Loucy (cell line): ENCODE results near the gene AIF1L.

ENCODE experiments used
- H2AFZ ChIP-seq: fragments of 200-600 bp; sonication (generic); 2 replicates; pipeline ENCODE4 v1.6.0; 2016; ENCODE audit warnings: antibody characterized with exemption, mild to moderate bottlenecking, low read length, moderate library complexity
- H3F3A ChIP-seq: fragments of 200-600 bp; 2 replicates; pipeline ENCODE4 v1.6.0; 2016; ENCODE audit warnings: antibody characterized with exemption, low read depth, mild to moderate bottlenecking
- H3K27me3 ChIP-seq: fragments of 200-600 bp; sonication (generic); 2 replicates; pipeline ENCODE4 v1.6.1; 2014; ENCODE audit warnings: low read length, mild to moderate bottlenecking; ENCODE audit not compliant: insufficient read depth, poor library complexity, severe bottlenecking
- H3K36me3 ChIP-seq: fragments of 200-600 bp; sonication (generic); 2 replicates; pipeline ENCODE4 v1.6.1; 2016; ENCODE audit warnings: low read length; ENCODE audit not compliant: insufficient read depth
- H3K4me1 ChIP-seq: fragments of 200-600 bp; sonication (generic); 2 replicates; pipeline ENCODE4 v1.5.1; 2014; ENCODE audit warnings: low read length, mild to moderate bottlenecking; ENCODE audit not compliant: insufficient read depth, poor library complexity, severe bottlenecking
- H3K4me2 ChIP-seq: fragments of 200-600 bp; sonication (generic); 2 replicates; pipeline ENCODE4 v1.6.0; 2014; ENCODE audit warnings: antibody characterized with exemption, low read length, low read depth, mild to moderate bottlenecking; ENCODE audit not compliant: poor library complexity, severe bottlenecking
- H3K4me3 ChIP-seq: fragments of 200-600 bp; sonication (generic); 2 replicates; pipeline ENCODE4 v1.5.1; 2014; ENCODE audit warnings: low read length, mild to moderate bottlenecking, mixed read lengths; ENCODE audit not compliant: poor library complexity, severe bottlenecking
- H3K79me2 ChIP-seq: fragments of 200-600 bp; sonication (generic); 2 replicates; pipeline ENCODE4 v1.6.1; 2014; ENCODE audit warnings: low read length; ENCODE audit not compliant: insufficient read depth
- H3K9ac ChIP-seq: fragments of 200-600 bp; sonication (generic); 2 replicates; pipeline ENCODE4 v1.6.0; 2014; ENCODE audit warnings: mild to moderate bottlenecking, low read depth, low read length, moderate library complexity; ENCODE audit not compliant: poor library complexity, severe bottlenecking
- H3K9me2 ChIP-seq: fragments of 200-600 bp; sonication (generic); replicated peaks from 2 replicates; pipeline ENCODE4 v1.6.1; 2016; ENCODE audit warnings: low read depth, low read length, mixed read lengths
- H3K9me3 ChIP-seq: fragments of 200-600 bp; sonication (generic); 2 replicates; pipeline ENCODE4 v1.6.1; 2014; ENCODE audit warnings: mild to moderate bottlenecking, antibody characterized with exemption, low read length, low read depth; ENCODE audit not compliant: insufficient read depth
- H4K20me1 ChIP-seq: fragments of 200-600 bp; sonication (generic); 2 replicates; pipeline ENCODE4 v1.6.0; 2014; ENCODE audit warnings: antibody characterized with exemption, low read length, mild to moderate bottlenecking; ENCODE audit not compliant: insufficient read depth, poor library complexity, severe bottlenecking
- EZH2phosphoT487 ChIP-seq: fragments of 200-600 bp; IDR thresholded peaks from 2 replicates; pipeline ENCODE4 v1.6.1; 2018; ENCODE audit warnings: antibody characterized with exemption, mild to moderate bottlenecking, moderate library complexity, borderline replicate concordance
- TF ChIP-seq, protein P1 (sequence below): fragments of 200-600 bp; sonication (generic); conservative IDR thresholded peaks from 2 replicates; pipeline ENCODE4 v1.5.1; 2014; ENCODE audit warnings: mild to moderate bottlenecking, antibody characterized with exemption, low read length

AIF1L gene

GRCh38 chr9:131092030-131092429 lies 4.3 kb upstream of the AIF1L start:
- Histone ChIP-seq H3K27me3 (no peaks in the 10 kb centered on the region), H3K9ac (no peak overlapping the region)

GRCh38 chr9:131092548-131093440 lies 3.5 kb upstream of the AIF1L start:
- H3K4me2 ChIP-seq, result no peak overlapping the region
- H3K79me2 ChIP-seq, result no peaks in the 10 kb centered on the region
- H2AFZ ChIP-seq, result no peak overlapping the region
- no peak overlapping the region for H3K9ac ChIP-seq
- TF ChIP-seq, protein P1, sequence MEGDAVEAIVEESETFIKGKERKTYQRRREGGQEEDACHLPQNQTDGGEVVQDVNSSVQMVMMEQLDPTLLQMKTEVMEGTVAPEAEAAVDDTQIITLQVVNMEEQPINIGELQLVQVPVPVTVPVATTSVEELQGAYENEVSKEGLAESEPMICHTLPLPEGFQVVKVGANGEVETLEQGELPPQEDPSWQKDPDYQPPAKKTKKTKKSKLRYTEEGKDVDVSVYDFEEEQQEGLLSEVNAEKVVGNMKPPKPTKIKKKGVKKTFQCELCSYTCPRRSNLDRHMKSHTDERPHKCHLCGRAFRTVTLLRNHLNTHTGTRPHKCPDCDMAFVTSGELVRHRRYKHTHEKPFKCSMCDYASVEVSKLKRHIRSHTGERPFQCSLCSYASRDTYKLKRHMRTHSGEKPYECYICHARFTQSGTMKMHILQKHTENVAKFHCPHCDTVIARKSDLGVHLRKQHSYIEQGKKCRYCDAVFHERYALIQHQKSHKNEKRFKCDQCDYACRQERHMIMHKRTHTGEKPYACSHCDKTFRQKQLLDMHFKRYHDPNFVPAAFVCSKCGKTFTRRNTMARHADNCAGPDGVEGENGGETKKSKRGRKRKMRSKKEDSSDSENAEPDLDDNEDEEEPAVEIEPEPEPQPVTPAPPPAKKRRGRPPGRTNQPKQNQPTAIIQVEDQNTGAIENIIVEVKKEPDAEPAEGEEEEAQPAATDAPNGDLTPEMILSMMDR, result no peak
- TF ChIP-seq EZH2phosphoT487, result no peak
- no peaks in the 10 kb centered on the region for H3K36me3 ChIP-seq
- no peaks in the 10 kb centered on the region for H4K20me1 ChIP-seq
- no peaks in the 10 kb centered on the region for H3K27me3 ChIP-seq
- H3F3A ChIP-seq, result no peaks in the 10 kb centered on the region
- no peaks in the 10 kb centered on the region for H3K4me1 ChIP-seq
- H3K9me3 ChIP-seq, result no peaks in the 10 kb centered on the region
- H3K4me3 ChIP-seq, result no peak overlapping the region
- H3K9me2 ChIP-seq, result no peaks in the 10 kb centered on the region

More at GRCh38 chr9:131092030-131092429, 4.3 kb upstream of the AIF1L start:
- no peak overlapping the region for H3K4me3 ChIP-seq
- no peaks in the 10 kb centered on the region for H3K9me3 ChIP-seq
- H3F3A ChIP-seq, result no peaks in the 10 kb centered on the region
- H3K79me2 ChIP-seq, result no peaks in the 10 kb centered on the region
- H3K36me3 ChIP-seq, result no peaks in the 10 kb centered on the region
- H3K4me1 ChIP-seq, result no peaks in the 10 kb centered on the region
- no peaks in the 10 kb centered on the region for H3K9me2 ChIP-seq
- H2AFZ ChIP-seq, result no peak overlapping the region
- H4K20me1 ChIP-seq, result no peaks in the 10 kb centered on the region
- no peak overlapping the region for H3K4me2 ChIP-seq
- TF ChIP-seq, protein P1, result no peak
- TF ChIP-seq EZH2phosphoT487, result no peak

DNA sequence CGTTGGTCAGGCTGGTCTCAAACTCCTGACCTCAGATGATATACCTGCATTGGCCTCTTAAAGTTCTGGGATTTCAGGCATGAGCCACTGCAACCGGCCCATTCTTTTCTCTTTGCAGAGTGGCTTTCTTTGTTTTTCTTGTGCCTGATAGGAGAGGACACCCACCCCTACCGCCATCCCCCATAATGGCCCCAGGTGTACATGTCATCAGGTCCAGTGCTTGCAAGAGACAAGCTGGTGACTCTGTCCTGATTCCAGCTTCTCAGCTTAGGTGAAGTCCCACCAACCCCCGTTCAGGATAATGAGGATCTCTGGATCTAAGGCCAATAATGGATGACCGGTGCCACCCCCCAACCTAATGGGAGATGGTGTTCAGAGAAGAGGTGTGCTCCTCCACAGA lies 2.3 kb upstream of the AIF1L start:
- H2AFZ ChIP-seq, result no peak overlapping the region
- no peaks in the 10 kb centered on the region for H3F3A ChIP-seq
- no peaks in the 10 kb centered on the region for H4K20me1 ChIP-seq
- H3K4me2 ChIP-seq, result no peak overlapping the region
- no peaks in the 10 kb centered on the region for H3K9me2 ChIP-seq
- H3K27me3 ChIP-seq, result no peaks in the 10 kb centered on the region
- H3K4me3 ChIP-seq, result no peak overlapping the region
- H3K9ac ChIP-seq, result no peak overlapping the region
- H3K79me2 ChIP-seq, result no peaks in the 10 kb centered on the region
- no peaks in the 10 kb centered on the region for H3K36me3 ChIP-seq
- TF ChIP-seq EZH2phosphoT487, result no peak
- TF ChIP-seq, protein P1, result no peak
- H3K4me1 ChIP-seq, result no peaks in the 10 kb centered on the region
- H3K9me3 ChIP-seq, result no peaks in the 10 kb centered on the region
